HG03175 (cell line): Measurements from ENCODE around the gene METTL22.
A peak's percentile ranks its signal among the peaks of the same experiment; 100 is the strongest.

ENCODE experiments used
- ATAC-seq: cut with Tn5 transposase; IDR thresholded peaks from one replicate; pipeline ENCODE4 v1.9.1; 2021; ENCODE audit warnings: mild to moderate bottlenecking, moderate library complexity; ENCODE audit not compliant: unreplicated experiment

METTL22 gene

GRCh38 chr16:8621572-8622314 is at the start of gene METTL22:
METTL22 (plus strand) TSS chr16:8621698; CDS start chr16:8625666, 3,968 bp downstream.
- ATAC-seq = peak; percentile 93

GRCh38 chr16:8572063-8572918 is 49.2 kb upstream of the METTL22 start:
- ATAC-seq = no peak

GRCh38 chr16:8572919-8573724 is 48.4 kb upstream of the METTL22 start:
- no peak for ATAC-seq

- ATAC-seq = no peak
These were observed 46.1 kb upstream of the METTL22 start for GRCh38 chr16:8575399-8575798.

GRCh38 chr16:8576141-8577004 is 45.1 kb upstream of the METTL22 start:
- ATAC-seq = no peak

GRCh38 chr16:8577678-8578304 is 43.7 kb upstream of the METTL22 start:
- ATAC-seq = no peak

GRCh38 chr16:8579559-8579958 is 41.9 kb upstream of the METTL22 start:
- ATAC-seq = no peak

- ATAC-seq = no peak
These were observed 39.5 kb upstream of the METTL22 start for GRCh38 chr16:8581831-8582580.

- no peak for ATAC-seq
These were observed 38.3 kb upstream of the METTL22 start for GRCh38 chr16:8583199-8583598.

GRCh38 chr16:8583732-8584131 is 37.8 kb upstream of the METTL22 start:
- no peak for ATAC-seq

GRCh38 chr16:8585041-8585440 is 36.5 kb upstream of the METTL22 start:
- no peak for ATAC-seq

- no peak for ATAC-seq
These were observed 35.6 kb upstream of the METTL22 start for GRCh38 chr16:8585857-8586256.

GRCh38 chr16:8587065-8587464 is 34.4 kb upstream of the METTL22 start:
- no peak for ATAC-seq

- no peak for ATAC-seq
These were observed 32.8 kb upstream of the METTL22 start for GRCh38 chr16:8588682-8589056.

- no peak for ATAC-seq
These were observed 32.2 kb upstream of the METTL22 start for GRCh38 chr16:8589057-8589899.

- no peak for ATAC-seq
These were observed 31.4 kb upstream of the METTL22 start, which contains the start of gene TMEM114 for GRCh38 chr16:8589900-8590688. TMEM114 (minus strand) TSS chr16:8590511; CDS start chr16:8589838, 673 bp downstream.

GRCh38 chr16:8590811-8591210 is 30.7 kb upstream of the METTL22 start:
- no peak for ATAC-seq
